GM18517 (cell line): Measurements from ENCODE around the gene TMEM31.

Experiments used
- ATAC-seq: cut with Tn5 transposase; IDR thresholded peaks from one replicate; pipeline ENCODE4 v1.9.1; 2021; ENCODE audit warnings: mild to moderate bottlenecking, moderate library complexity; ENCODE audit not compliant: unreplicated experiment

Gene TMEM31

GRCh38 chrX:103710609-103711008, at the start of gene TMEM31:
Gene TMEM31, plus strand, starts transcription at chrX:103710909. Its CDS starts 1,350 bp downstream, at chrX:103712259.
- ATAC-seq, result no peak

GRCh38 chrX:103663981-103664762, 46.5 kb upstream of the TMEM31 start:
- ATAC-seq, result no peak

- ATAC-seq, result no peak
Measured at GRCh38 chrX:103666202-103667107, 44.3 kb upstream of the TMEM31 start.

GRCh38 chrX:103669745-103670144, 41.0 kb upstream of the TMEM31 start:
- ATAC-seq, result no peak

- ATAC-seq, result no peak
Measured at GRCh38 chrX:103674531-103675454, 35.9 kb upstream of the TMEM31 start.

- ATAC-seq, result no peak
Measured at GRCh38 chrX:103678199-103678993, 32.3 kb upstream of the TMEM31 start.

- no peak for ATAC-seq
Measured at GRCh38 chrX:103681443-103681842, 29.3 kb upstream of the TMEM31 start.

- no peak for ATAC-seq
Measured at GRCh38 chrX:103685396-103685795, 25.3 kb upstream of the TMEM31 start.

GRCh38 chrX:103686199-103687072, 24.3 kb upstream of the TMEM31 start, which contains the start of gene MORF4L2:
Gene MORF4L2, minus strand, starts transcription at chrX:103686699. Its CDS starts 9,672 bp downstream, at chrX:103677027.
- ATAC-seq, result peak; percentile 95

GRCh38 chrX:103687073-103687695, 23.5 kb upstream of the TMEM31 start:
- peak; percentile 46 for ATAC-seq

GRCh38 chrX:103687696-103688201, 23.0 kb upstream of the TMEM31 start:
- ATAC-seq, result no peak

GRCh38 chrX:103688946-103689345, 21.8 kb upstream of the TMEM31 start:
- no peak for ATAC-seq

GRCh38 chrX:103691059-103691458, 19.6 kb upstream of the TMEM31 start:
- ATAC-seq, result no peak

- no peak for ATAC-seq
Measured at GRCh38 chrX:103697687-103698086, 13.0 kb upstream of the TMEM31 start.

- no peak for ATAC-seq
Measured at GRCh38 chrX:103699243-103699642, 11.5 kb upstream of the TMEM31 start.

- ATAC-seq, result no peak
Measured at GRCh38 chrX:103704863-103705262, 5.8 kb upstream of the TMEM31 start.

- ATAC-seq, result no peak
Measured at GRCh38 chrX:103716962-103717361, 6.3 kb downstream of the TMEM31 start.

- no peak for ATAC-seq
Measured at GRCh38 chrX:103718120-103718519, 7.4 kb downstream of the TMEM31 start.
